HG02973 (cell line): ENCODE results near the gene NDUFAB1.
"Not testable (repeated sequence)": the region's sequence is repeated elsewhere in the genome, so short reads cannot be mapped to it uniquely, and the experiment has no call there.

Source experiments
- ATAC-seq: cut with Tn5 transposase; IDR thresholded peaks from one replicate; pipeline ENCODE4 v1.9.1; 2021; ENCODE audit warnings: moderate library complexity; ENCODE audit not compliant: unreplicated experiment

NDUFAB1 gene

DNA sequence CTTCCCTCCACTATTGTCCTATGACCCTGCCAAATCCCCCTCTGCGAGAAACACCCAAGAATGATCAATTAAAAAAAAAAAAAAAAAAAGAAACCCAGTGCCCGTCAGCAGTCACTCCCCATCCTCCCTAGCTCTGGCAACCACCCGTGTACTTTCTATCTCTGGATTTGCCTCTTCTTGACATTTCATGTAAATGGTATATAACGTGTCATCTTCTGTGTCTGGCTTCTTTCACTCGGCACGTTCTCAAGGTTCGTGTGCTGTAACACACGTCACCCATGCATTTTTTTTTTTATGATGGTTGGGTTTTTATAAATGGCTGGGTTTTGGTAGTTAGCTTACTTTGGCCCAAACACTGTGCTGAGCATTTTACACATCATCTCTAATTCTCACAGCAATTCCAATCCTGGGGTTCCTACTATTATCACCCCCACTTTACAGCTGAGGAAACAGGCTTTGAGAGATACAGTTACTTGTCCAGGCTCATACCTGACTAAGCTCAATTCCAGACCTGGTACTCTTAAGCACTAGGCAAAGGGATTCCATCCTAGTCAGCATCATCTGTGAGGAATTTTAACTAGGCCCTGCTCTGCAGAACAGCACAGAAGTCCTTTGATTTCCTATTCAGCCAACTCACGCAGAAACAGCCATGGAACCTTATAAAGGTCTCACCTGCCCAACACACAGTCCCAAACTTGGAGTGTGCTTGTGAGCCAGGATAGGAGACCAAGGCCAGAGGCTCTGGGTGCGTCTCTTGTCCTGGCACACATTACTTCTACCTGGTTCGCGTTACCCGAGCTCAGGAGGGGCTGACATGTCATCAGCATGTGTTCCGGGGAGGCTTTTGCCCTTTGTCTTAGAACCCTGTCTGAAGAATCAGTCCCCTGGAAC lies 11.7 kb downstream of the NDUFAB1 start:
- no peak for ATAC-seq

DNA sequence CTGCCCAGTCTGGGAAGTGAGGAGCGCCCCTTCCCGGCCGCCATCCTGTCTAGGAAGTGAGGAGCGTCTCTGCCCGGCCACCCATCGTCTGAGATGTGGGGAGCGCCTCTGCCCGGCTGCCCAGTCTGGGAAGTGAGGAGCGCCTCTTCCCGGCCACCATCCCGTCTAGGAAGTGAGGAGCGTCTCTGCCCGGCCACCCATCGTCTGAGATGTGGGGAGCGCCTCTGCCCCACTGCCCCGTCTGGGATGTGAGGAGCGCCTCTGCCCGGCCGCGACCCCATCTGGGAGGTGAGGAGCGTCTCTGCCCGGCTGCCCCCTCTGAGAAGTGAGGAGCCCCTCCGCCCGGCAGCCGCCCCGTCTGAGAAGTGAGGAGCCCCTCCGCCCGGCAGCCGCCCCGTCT lies 12.8 kb downstream of the NDUFAB1 start:
- ATAC-seq: not testable (repeated sequence)

DNA sequence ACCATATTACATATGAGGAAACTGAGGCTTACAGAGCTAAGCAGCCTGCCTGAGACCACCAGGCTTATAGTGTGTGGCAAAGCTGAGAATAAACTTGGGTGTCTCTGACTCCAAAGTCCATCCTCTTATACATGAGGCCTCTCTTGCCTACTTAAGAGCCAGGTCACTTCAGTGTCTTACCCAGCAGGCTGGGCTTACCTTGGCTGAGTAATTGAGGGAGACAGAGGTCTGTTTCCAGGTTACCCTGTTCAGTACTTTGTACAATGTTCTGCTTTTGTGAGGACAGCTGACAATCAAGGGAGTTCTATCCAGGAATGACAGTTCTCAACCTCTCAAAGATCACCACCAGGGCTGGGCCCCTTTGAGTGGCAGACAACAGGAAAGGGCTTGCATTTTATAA lies 14.4 kb downstream of the NDUFAB1 start:
- no peak for ATAC-seq

DNA sequence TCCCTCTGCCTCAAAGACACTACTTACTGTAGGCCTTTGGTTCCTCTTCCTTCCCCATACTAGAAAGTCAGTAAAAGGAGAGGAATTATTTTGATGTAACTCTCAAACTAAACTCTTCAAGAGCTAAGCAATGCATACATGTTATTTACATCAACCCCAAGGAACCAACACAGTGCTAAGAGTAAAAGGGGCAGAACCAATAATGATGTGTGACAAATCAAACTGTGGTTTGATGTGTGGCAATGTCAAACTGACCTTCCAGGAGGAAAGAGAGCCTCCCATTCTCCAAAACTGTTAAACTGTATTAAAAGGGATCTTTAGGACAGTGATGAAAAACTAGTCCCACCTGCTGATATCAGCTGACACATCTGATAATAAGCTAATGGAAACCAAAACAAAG lies 15.7 kb downstream of the NDUFAB1 start:
- no peak for ATAC-seq

DNA sequence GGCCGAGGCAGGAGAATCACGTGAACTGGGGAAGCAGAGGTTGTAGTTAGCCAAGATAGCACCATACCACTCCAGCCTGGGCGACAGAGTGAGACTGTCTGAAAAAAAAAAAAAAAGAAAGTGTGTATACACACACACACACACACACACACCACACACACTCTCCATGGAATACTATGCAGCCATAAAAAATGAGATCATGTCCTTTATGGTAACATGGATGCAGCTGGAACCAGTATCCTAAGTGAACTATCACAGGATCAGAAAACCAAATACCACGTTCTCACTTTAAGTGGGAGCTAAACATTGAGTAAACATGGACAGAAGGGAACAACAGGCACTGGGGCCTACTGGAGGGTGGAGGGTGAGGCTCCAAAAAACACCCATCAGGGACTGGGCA lies 16.7 kb downstream of the NDUFAB1 start:
- ATAC-seq: no peak

DNA sequence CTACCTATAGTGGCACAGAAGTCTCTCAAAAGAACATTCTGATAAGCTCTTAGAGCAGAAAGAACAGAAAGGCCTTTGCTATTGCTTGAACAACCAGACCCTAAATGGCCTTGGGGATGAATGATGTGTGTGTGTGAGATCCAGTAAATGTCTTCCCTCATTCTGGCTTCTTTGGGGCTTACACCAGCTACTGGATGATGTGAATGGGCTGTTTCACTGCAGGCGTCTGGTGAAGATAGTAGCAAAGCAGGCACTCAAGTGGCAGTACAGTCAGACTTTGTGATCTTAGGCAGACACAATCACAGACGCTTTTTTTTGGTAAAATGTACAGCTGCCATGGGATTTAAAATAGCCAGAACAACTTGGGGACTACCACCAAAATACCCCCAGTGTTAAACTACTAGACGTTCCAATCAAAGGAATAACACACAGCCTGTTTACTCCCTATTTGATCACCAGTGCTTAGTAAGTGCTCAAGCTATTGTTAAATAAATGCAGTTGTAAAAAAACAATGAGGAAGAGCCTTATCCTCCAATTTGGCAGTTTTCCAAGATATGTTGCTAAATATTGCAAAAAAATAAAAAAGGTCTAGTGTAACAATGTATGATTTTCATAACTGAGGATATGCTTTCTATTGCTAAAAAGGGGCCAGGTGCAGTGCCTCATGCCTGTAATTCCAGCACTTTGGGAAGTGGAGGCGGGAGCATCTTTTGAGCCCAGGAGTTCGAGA lies 17.9 kb downstream of the NDUFAB1 start:
- ATAC-seq: no peak

DNA sequence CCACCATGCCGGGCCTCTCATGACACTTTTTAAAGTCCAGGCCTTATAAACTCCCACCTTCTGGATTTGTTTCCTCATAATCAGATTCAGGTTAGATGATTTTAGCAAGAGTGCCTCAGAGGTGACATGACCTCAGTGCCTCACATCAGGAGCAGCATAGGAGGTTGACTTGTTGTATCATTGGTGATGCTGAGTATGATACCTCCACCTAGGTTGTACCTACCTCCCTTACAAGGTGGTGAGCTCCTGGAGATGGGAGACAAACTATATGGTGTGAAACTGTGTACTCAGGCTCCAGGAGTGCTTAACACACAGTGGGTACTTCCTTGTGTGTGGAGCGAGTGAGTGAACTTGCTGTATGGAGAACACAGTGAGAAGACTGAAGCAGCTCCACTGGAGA lies 18.6 kb downstream of the NDUFAB1 start:
- no peak for ATAC-seq

DNA sequence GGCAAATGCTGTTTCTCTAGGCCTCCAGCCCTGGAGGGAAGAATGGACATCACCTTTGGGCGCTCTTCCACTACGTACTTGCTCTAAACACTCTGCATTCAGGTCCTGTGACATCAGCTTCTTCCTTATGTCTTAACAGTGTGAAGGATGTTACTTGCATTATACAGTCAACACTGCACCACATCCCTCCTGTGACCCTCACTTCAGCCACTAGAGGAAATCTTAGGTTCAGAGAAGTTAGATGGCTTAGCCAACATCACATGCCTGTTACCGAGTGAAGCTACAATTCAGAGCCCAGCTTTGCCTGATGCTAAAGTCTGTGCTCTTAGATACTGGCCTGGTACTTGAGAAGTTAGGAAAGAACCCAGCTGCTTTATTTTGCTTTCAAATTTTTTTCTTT lies 20.3 kb downstream of the NDUFAB1 start:
- ATAC-seq: no peak

DNA sequence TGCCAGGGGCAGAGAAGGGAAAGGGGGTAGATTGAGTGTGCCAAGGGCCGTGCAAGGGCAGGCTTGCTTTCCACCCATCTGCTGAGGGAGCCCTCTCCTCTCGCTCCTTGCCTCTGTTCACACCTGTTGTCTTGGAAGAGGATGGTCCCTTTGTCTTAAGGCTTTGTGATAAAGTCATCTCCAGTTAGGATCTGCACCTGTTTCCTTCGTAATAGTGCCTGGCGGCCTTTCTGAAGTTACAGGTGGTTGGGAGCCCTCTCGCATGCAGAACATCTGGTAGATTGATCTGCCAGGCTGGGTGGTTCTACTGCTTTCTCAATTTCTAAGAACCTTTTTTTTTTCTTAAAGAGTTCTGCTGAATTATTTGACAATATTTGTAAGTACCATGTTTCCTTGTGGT lies 22.3 kb downstream of the NDUFAB1 start:
- ATAC-seq: no peak

DNA sequence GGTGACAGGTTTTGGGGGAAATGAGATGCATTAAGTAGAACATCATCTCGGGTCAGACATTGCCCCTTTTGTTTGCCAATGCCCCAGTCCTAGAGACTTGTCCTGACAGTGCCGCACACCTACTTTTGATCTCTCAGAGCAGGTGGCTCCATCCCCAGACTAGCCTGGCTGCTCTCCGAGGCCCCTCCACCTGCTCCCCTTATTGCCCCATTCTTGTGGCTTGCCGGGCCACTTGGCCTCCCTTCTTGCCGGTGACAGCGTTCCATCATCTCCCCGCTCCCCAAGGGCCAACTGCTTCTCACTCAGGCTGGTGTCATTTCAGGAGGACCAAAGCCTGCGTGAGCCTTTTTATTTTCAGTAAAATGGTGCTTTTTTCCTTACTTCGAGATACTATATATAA lies 23.7 kb downstream of the NDUFAB1 start:
- no peak for ATAC-seq

DNA sequence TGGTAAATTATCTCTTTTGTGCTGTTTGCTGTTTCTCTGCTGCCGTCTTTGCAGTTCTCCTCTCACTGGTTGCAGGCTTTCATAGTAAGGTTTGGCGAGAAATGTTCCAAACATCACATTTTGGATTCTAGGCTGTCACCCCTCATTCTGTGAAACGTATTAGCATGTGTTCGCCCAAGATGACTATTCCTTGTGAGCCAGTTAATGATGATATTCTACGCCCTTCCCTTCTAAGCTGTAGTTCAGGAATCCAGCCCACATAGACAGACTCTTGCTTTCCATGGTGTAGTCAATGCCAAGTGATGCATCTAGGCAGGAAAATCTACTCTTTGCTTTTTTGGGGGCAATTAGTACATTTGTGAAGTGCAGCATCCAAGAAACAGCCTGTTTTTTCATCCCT lies 24.2 kb downstream of the NDUFAB1 start:
- no peak for ATAC-seq

DNA sequence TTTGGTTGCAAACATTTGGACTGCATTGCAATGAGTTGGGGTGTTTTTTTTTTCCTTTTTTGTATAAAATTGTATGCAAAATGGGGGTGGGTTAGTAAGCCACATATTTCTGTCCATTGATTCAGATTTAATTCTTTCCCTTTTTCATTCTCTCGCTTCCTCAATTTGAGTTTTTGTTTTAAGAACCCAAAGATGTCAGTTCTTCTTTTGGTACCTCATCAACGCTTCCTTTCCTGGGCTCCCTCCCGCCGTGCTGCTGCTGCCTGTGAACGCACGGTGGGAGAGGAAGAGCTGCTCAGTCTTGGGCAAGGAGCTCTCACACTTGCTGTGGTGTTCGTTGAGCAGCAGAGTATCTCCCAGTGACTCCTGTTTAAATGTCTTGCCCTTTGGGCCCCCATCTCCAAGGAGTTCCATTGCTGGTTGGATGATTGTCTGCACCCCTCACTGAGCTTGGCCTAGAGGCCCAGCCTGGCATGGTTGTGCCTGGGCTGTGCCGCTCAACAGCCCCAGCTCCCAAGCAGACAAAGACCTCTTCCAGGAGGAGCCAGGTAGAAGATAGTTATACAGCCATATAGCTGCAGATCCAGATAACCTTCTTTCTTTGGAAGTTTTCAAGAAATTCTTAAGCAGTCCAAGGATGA lies 25.0 kb downstream of the NDUFAB1 start:
- ATAC-seq: no peak

DNA sequence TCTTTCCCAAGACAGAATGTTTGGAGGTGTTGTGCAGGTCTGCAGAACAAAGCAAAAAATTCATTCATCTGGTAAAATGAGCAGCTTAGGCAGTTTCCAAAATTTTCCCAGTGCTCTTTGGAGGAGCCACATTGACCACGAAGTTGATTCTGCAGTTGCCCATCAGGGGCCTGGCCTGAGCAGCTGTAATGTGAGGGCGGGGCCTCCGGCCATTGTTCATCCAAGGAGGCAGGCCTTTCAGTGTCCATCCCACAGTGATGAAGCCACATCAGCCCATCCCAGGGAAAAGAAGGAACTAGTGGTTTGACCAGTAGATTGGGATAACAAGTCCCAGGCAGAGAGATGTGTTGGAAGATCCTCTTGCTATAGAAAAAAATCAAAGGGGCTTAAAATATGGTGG lies 28.5 kb downstream of the NDUFAB1 start:
- ATAC-seq: no peak

DNA sequence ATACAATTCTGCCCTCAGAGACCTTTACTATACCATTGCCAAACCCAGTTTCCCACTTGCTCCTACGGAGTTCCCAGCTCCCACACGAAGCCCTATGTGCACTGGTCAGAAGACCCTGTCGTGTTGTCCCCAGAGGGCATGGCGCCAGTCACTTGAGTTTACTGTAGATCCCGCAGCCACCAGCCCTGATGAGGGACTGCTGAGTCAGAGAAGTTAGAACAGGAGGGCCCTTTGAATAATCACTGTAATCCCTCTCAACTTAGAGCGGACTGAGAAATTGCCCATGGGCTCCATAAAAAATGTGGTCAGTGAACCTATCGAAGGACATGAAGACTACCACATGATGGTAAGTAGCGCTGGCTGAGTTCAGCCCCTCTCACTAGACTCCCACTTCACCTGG lies 29.4 kb downstream of the NDUFAB1 start:
- no peak for ATAC-seq

DNA sequence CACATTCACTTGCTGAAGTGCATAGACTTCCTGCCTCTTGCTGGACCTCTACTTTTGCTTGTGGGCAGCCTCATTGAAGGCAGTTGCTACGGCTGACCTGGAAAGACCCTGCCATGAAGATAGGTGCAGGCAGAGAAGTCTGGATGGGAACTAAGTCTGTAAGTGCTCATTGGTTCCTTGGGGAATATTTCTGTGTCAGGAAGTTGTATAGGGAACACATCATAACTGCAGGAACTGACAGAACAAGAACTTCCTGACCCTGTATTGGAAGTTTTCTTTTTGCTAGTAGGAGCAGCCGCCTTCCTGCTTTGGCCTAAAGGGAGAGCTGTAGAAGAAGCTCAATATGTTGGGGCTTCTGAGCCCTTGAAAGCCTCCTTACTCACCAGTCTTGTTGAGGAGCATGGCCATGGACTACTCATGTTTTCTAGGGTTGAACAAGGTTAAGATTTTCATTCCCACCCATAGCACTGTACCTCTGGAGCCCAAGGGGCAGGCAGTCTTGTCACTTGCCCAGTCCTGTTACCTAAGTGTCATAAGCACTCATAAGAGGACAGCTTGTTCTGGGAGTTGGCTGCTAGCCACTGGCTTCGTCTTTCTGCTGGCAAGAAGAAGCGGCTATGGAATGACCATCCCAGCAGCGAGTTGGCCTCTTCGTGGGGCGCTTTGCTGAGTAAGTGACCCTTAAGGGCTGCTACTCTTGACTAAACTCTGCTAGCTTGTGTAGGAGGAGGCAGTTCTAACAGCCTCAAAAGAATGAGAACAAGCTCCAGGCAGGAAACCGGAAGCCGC lies 31.3 kb downstream of the NDUFAB1 start:
- no peak for ATAC-seq

DNA sequence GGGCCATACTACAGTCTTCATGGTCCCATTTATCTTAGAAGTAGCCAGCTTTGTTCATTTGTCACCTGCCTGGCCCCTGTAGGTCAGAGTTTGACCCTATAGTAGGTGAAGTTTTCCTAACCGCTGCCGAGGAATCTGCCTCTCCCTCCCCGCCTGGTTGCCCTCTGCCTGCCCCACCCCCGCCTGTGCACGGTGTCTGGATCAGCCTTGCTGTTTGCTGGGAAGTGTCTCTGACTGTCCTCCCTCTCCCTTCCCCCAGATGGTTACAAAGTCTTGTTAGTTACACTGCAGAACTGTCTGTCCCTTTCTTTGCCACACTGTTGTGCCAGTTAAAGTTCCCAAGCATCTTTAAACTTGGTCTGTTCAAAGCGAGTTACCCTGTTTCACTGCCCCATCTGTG lies 32.9 kb downstream of the NDUFAB1 start:
- ATAC-seq: no peak

DNA sequence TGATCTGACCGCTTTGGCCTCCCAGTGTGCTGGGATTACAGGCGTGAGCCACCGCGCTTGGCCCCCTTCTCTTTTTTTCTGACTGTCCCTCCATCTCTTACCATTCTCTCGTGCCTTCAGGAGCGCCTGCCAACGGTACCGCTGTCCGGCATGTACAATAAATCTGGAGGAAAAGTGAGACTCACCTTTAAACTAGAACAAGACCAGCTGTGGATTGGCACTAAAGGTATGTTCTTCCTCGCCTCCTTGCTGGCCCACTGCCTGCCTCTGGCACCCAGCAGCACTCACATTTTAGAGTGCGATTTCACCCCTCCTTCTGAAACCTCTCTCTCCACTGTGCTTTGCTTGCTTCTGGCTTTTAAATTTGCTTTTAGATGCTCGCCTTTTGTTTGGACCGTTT lies 33.6 kb downstream of the NDUFAB1 start:
- no peak for ATAC-seq

DNA sequence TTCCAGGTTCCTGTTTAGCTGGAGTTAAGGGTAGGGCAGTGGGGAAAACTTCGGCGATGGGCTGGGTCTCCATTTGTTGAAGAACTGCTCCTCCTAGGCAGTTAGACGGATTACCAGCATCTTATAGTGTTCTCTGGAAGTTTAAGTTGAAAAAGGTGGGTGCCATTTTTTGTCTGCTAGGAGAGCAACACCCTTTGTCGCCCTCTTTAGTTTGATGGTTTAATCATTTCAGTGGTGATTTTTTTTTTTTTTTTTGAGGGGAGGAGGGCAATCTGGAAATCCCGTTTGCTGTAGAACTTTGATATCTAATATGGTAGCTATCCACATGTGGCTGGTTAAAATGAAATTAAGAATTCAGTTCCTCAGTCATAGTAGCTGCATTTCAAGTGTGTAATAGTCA lies 34.5 kb downstream of the NDUFAB1 start:
- ATAC-seq: no peak

DNA sequence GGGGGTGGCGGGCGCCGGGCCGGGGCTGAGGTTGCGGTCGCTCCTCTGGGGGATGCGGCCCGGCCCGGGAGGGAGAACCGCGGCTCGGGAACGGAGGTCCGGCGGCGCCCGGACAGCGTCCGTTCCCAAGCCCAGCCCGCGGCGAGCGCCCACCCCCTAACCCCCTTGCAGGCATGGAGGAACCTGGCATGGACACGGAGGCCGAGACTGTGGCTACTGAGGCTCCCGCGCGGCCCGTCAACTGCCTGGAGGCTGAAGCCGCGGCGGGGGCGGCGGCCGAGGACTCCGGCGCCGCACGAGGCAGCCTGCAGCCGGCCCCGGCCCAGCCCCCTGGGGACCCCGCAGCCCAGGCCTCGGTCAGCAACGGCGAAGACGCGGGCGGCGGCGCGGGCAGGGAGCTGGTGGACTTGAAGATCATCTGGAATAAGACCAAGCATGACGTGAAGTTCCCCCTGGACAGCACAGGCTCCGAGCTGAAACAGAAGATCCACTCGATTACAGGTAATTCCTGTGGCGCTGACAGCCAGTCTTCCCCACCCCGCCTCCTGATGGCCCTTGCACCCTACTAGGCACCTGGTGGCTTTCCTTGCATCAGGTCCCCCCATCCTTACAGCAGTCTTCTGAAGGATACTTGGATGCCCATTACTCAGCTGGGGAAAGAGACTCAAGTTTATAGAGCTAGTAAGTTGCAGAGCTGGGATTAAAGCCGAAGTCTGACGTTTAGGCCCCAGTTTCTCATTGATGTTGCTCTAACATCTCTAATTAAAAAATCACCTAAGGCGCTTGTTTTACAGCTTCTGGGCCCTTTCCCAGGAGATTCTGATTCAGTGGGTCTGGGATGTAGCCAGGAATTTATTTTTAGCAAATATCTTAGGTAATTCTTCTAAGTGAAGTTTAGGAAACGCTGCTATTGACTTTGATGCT lies 38.1 kb downstream of the NDUFAB1 start:
- ATAC-seq: peak; percentile 5
